Stimulated activated CD4-positive, alpha-beta T cell treated with anti-CD3 and anti-CD28 coated beads, Interleukin-2, amount 100 ng/mL, for 48 hours (primary cell): ENCODE measurements around the gene RPUSD2.

Source experiments
- DNase-seq, 2 donors: peaks; one replicate each; pipeline ENCODE4 v3.0.0-alpha.2; 2020

Gene RPUSD2

GRCh38 chr15:40623361-40623760 is 54.3 kb downstream of the RPUSD2 start:
- no peak for DNase-seq
